Activated effector memory CD4-positive, alpha-beta T cell treated with Interleukin-2 at 50 U/mL for 16 hours (primary cell): Measurements from ENCODE around the gene OR6C74.

Source experiments
- DNase-seq: peaks from one replicate; pipeline ENCODE4 v3.0.0-alpha.2; 2020

OR6C74 gene

DNA sequence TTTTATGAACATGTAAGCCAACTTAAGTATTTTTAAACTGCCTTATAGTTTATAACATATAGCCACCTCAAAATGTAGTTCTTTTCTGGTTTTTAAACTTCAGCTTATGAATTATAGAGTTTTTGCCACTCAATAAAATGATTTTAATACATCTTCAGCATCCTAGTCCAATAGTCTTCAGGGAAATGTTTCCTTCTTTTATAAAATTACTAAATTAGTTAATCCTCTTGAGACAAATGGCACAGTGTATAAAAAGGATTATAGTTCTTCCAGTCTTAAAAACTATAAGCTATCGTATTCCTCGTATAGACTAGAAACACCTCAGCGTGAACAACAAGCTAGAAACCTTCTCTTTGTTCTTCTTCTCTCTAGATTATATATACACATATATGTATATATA lies at the start of gene OR6C74:
TSS of gene OR6C74 (plus strand) at position 301 of the 400 bp plus-strand sequence. CDS start 2,679 bp downstream, outside the sequence.
- no peak for DNase-seq

DNA sequence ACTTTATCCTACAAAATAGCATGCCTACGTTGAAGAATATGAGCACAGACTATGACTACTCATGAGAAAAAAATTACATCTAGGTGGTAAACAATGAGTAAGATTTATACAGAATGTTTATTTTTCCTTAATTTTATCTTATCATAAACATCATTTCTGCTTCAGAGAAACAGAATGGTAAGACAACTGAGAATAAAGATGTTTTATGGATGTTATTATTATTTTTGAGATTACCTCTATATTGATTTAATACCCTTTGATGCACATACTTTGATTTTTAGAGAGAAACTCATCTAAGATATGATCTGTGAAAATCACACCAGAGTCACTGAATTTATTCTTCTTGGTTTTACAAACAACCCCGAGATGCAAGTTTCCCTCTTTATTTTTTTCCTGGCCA lies 23.7 kb upstream of the OR6C74 start, which contains the start of gene OR10A7:
TSS of gene OR10A7 (plus strand) at position 301 of the 400 bp plus-strand sequence. CDS start at position 301, 0 bp downstream.
- DNase-seq: no peak

DNA sequence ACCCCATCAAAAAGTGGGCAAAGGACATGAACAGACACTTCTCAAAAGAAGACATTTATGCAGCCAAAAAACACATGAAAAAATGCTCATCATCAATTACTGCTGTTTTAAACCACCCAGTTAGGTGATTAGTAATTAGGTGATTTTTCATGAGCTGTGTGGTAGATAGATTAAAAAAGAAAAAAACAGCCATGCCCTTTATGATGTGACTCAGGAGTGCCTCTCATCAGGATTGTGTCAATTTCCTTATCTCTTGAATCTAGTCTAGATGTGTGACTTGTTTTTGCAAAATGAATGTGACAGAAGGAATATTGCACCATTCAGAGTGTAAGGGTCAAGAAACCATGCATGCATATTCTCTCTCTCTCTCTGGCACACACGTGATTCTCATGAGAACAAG lies 17.9 kb upstream of the OR6C74 start:
- DNase-seq: no peak

DNA sequence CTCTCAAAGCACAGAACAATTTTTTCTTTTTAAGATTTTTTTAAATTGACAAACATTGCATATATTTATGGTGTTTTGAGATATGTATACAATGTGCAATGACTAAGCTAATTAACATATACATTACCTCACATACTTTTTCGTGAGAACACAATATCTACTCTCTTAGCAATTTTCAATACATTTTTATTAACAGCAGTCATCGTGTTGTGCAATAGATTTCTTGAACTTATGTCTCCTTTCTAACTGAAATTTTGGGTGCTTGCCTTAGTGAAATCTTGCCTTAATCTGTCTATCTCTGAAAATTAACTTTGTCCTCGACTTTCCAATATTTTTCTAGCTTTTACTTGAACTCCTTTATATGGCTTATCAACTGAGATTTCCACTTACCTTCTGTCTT lies 16.8 kb upstream of the OR6C74 start:
- no peak for DNase-seq

DNA sequence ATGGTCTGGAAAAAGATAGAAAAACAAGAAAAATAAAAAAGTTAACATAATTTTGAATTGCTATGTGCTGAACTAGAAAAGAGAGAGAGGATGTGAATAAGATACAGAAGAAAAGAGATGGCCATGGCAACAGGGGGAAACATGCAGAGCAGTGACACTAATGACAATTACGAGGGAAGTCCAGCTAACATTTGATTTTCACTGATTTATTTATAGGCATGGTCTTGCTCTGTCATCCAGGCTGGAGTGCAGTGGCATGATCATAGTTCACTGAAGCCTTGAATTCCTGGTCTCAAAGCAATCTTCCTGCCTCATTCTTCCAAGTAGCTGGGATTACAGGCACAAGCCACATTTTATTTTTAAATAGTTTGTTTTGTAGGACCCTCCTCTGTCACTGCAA lies 1.8 kb downstream of the OR6C74 start:
- no peak for DNase-seq

DNA sequence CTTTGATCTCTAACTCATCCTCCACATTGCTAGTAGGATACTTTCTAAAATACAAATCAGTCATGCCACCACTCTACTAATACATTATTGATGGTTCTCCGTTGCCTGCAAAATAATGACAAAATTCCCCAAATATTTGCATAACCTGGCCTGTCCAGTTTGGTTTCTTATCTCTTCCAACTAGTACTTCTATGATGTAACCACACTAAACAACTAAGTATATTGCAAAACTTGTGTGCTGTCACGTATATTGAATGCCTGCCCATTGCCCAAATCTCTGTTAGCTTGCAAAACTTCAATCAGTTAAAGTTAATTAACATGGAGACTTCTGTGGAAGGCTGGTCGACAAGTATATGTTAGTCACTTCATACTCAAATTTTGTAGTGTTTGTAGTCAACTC lies 6.5 kb downstream of the OR6C74 start:
- no peak for DNase-seq

DNA sequence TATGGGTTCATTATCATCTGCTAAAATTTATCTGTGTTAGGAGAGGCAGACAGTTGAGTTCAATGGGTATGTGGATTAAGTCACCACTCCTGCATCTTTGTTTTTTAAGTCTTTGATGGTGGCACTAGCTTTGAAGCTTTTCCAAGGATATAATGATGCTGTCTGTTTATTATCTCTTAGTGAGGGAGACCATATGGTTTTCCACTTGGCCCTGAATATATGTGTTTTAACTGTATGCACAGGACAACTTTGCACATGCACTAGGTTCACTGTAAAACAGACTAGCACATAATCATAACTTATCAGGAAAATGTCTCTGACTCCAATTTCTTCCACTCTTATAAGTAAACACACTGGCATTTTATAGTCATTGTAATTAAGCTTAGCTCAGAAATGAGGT lies 8.9 kb downstream of the OR6C74 start:
- no peak for DNase-seq

DNA sequence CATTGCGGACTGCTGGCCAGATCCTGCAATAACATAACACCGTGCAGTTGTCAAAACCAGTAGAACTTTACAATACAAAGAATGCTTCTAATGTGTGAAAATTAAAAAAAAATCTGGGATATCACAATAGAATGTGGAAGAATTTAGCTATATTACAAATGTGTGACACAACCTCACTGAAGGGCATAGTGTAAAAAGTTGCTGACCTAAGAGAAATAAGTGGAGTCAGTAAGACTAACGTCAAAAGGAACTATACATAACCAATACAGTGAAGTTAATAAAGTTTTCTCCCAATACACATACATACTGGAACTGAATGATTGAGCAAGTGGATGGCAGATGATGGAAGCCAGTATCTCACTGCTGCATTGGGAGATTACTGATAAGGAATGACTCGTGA lies 12.4 kb downstream of the OR6C74 start:
- no peak for DNase-seq

DNA sequence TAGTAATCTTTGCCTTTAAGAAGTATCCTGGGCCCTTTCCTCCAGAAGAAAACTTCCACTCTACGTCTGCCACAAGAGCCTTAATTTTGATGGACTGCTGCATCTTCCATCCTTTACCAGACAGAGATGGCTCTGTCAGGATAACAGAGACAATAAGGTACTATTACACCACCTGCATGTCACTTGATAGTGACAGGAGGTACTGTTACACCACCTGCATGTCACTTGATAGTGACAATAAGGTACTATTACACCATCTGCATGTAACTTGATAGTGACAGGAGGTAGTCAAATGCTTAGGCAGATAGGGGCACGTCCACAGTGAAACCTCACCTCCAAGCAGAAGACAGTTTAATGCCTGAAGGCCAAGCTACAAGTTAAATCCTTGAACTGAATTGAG lies 13.9 kb downstream of the OR6C74 start:
- no peak for DNase-seq

DNA sequence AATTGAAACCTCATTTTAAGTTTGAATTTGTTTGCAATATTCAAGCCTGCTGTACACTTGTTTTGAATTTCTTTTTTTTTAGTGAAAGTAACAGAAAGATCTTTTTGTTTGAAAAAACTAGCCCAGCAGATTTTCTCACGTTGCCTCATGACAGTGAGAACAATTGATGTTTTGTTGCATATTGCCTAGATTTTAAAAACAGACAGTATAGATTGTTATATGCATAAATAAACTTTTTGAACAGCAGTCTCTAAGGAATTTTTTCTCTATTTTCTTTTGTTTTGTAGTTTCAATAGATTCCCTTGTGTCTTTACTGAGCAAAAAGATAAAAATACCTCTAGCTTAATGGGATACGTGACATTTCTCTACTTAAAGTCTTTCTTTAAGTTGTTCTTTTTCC lies 36.6 kb downstream of the OR6C74 start:
- DNase-seq: no peak

DNA sequence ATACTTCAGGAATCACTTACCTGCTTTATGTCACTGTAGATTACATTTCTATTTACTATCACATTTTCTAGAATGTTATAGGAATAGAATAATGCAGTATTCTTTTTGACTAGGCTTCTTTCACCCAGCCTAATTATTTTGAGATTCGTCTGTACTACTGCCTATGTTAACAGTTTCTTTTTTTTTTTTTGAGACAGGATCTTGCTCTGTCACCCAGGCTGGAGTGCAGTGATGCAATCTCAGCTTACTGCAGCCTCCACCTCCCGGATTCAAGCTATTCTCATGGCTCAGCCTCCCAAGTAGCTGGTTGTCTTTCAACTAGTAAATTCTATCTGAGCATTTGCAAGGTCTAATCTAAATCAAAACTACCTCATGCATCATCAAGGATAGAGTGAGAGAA lies 45.6 kb downstream of the OR6C74 start:
- no peak for DNase-seq
